OCI-LY1 (cell line): ENCODE measurements around the gene C6orf62.

Experiments
- H2AFZ ChIP-seq: fragments of 200-600 bp; sonication (generic), shearing (Covaris generic); 2 replicates; pipeline ENCODE4 v1.6.0; 2014; ENCODE audit warnings: antibody characterized with exemption, mild to moderate bottlenecking, low read length
- H3F3A ChIP-seq: fragments of 200-600 bp; sonication (generic), shearing (Covaris generic); 2 replicates; pipeline ENCODE4 v1.6.0; 2014; ENCODE audit warnings: mild to moderate bottlenecking, antibody characterized with exemption, low read length, moderate library complexity; ENCODE audit not compliant: insufficient read depth
- H3K27ac ChIP-seq: fragments of 200-600 bp; sonication (generic); 2 replicates; pipeline ENCODE4 v1.5.1; 2014; ENCODE audit warnings: low read length, mixed run types, mild to moderate bottlenecking, low read depth; ENCODE audit not compliant: poor library complexity, severe bottlenecking
- H3K27me3 ChIP-seq: fragments of 200-600 bp; sonication (generic); 2 replicates; pipeline ENCODE4 v1.6.0; 2014; ENCODE audit warnings: antibody characterized with exemption, mild to moderate bottlenecking, low read length, moderate library complexity; ENCODE audit not compliant: insufficient read depth
- H3K36me3 ChIP-seq: fragments of 200-600 bp; sonication (generic); 2 replicates; pipeline ENCODE4 v1.6.1; 2014; ENCODE audit warnings: mild to moderate bottlenecking, antibody characterized with exemption, low read length, moderate library complexity, mixed read lengths; ENCODE audit not compliant: insufficient read depth
- H3K4me1 ChIP-seq: fragments of 200-600 bp; sonication (generic); 2 replicates; pipeline ENCODE4 v1.5.1; 2014; ENCODE audit warnings: mild to moderate bottlenecking, low read length, moderate library complexity; ENCODE audit not compliant: insufficient read depth, severe bottlenecking
- H3K4me2 ChIP-seq: fragments of 200-600 bp; sonication (generic), shearing (Covaris generic); 2 replicates; pipeline ENCODE4 v1.6.1; 2014; ENCODE audit warnings: low read length
- H3K4me3 ChIP-seq: fragments of 200-600 bp; sonication (generic); 2 replicates; pipeline ENCODE4 v1.5.1; 2014; ENCODE audit warnings: low read length, low read depth, mild to moderate bottlenecking, mixed read lengths; ENCODE audit not compliant: poor library complexity, severe bottlenecking
- H3K79me2 ChIP-seq: fragments of 200-600 bp; shearing (Covaris generic); 2 replicates; pipeline ENCODE4 v1.6.1; 2016; ENCODE audit warnings: mixed run types, low read length, mixed read lengths; ENCODE audit not compliant: insufficient read depth
- H3K9ac ChIP-seq: fragments of 200-600 bp; sonication (generic), shearing (Covaris generic); 2 replicates; pipeline ENCODE4 v1.6.1; 2014; ENCODE audit warnings: mild to moderate bottlenecking, low read length, mixed read lengths
- H3K9me2 ChIP-seq: fragments of 200-600 bp; sonication (generic), shearing (Covaris generic); 2 replicates; pipeline ENCODE4 v1.6.1; 2014; ENCODE audit warnings: low read depth, mild to moderate bottlenecking, low read length, mixed read lengths
- H3K9me3 ChIP-seq: fragments of 200-600 bp; shearing (Covaris generic); 2 replicates; pipeline ENCODE4 v1.6.1; 2014; ENCODE audit warnings: low read length, mixed read lengths
- H4K20me1 ChIP-seq: fragments of 200-600 bp; sonication (generic), shearing (Covaris generic); 2 replicates; pipeline ENCODE4 v1.6.0; 2016; ENCODE audit warnings: mild to moderate bottlenecking, low read length; ENCODE audit not compliant: insufficient read depth
- CTCF ChIP-seq: fragments of 200-600 bp; sonication (generic), shearing (Covaris generic); IDR thresholded peaks from 2 replicates; pipeline ENCODE4 v1.5.1; 2017; ENCODE audit warnings: mild to moderate bottlenecking, antibody characterized with exemption, low read length, moderate library complexity, mixed read lengths
- EZH2 ChIP-seq: fragments of 200-600 bp; sonication (generic), shearing (Covaris generic); IDR thresholded peaks from 2 replicates; pipeline ENCODE4 v1.8.0; 2017; ENCODE audit warnings: borderline replicate concordance, mixed run types, mild to moderate bottlenecking, antibody characterized with exemption, low read length, moderate library complexity, mixed read lengths

Gene C6orf62

GRCh38 chr6:24659561-24659960 lies 59.4 kb downstream of the C6orf62 start:
- H3K27me3 ChIP-seq: no peaks in the 10 kb centered on the region
- no peak for TF ChIP-seq CTCF
- no peak for TF ChIP-seq EZH2
- H3K4me2 ChIP-seq: no peak overlapping the region
- peaks cover 6% of the 10 kb centered on the region for H3K4me1 ChIP-seq
- H2AFZ ChIP-seq: no peak overlapping the region
- H3K9me3 ChIP-seq: no peaks in the 10 kb centered on the region
- H3K27ac ChIP-seq: no peak overlapping the region
- H3K4me3 ChIP-seq: no peak overlapping the region
- no peaks in the 10 kb centered on the region for H3K79me2 ChIP-seq
- no peak overlapping the region for H3K9ac ChIP-seq
- no peaks in the 10 kb centered on the region for H3F3A ChIP-seq
- H3K36me3 ChIP-seq: peaks cover 91% of the 10 kb centered on the region
- no peaks in the 10 kb centered on the region for H4K20me1 ChIP-seq
- H3K9me2 ChIP-seq: no peaks in the 10 kb centered on the region

DNA sequence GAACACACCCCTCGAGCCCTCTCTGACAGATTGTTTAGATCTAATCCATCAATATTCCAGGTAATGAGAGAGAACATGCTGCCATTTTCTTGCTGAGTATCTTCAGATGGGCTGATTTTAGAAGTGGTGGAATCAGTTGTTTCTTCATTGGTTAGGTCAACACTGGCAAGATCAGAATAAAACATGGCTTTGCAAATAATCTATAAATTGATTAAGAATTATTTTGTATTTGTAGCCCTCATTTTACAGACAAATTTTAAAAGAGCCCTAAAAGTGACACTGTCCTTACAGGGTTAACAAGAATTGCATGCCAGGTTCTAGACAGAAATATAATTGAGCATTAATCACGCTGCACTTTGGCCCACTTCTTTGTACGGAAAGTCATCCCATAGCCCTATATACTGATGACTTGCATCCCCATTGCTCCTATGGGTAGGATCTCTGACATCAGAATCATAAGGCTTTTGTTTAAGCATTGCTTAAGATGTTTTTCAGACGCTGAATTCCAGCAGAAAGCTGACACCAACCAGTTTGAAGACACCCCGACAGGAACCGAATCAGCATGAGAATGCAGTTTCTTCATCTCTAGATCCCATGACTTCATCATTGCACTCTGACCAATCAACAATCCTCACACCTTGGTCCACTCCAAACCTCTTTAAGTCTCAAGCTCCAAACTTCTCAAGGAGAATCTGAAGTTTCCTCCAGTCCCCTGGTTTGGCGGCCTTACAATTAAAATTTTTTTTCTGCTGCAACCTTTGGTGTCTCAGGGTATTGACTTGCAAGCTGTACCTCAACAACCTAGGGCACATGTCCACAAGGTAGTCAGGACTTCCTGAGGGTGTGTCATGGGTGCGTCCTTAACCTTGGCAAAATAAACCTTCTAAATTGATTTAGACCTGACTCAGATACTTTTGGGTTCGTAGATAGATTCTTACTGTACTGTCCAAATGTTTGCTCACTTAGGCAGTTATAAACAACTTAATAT lies 60.1 kb downstream of the C6orf62 start:
- no peak overlapping the region for H2AFZ ChIP-seq
- no peak overlapping the region for H3K27ac ChIP-seq
- H3K27me3 ChIP-seq: no peaks in the 10 kb centered on the region
- H3K9me3 ChIP-seq: no peaks in the 10 kb centered on the region
- no peak overlapping the region for H3K4me2 ChIP-seq
- no peak overlapping the region for H3K9ac ChIP-seq
- TF ChIP-seq CTCF (no peak), EZH2 (no peak)
- H3K36me3 ChIP-seq: peaks cover 91% of the 10 kb centered on the region
- no peaks in the 10 kb centered on the region for H4K20me1 ChIP-seq
- H3K79me2 ChIP-seq: no peaks in the 10 kb centered on the region
- H3K4me1 ChIP-seq: no peaks in the 10 kb centered on the region
- no peaks in the 10 kb centered on the region for H3F3A ChIP-seq
- no peak overlapping the region for H3K4me3 ChIP-seq
- H3K9me2 ChIP-seq: no peaks in the 10 kb centered on the region

DNA sequence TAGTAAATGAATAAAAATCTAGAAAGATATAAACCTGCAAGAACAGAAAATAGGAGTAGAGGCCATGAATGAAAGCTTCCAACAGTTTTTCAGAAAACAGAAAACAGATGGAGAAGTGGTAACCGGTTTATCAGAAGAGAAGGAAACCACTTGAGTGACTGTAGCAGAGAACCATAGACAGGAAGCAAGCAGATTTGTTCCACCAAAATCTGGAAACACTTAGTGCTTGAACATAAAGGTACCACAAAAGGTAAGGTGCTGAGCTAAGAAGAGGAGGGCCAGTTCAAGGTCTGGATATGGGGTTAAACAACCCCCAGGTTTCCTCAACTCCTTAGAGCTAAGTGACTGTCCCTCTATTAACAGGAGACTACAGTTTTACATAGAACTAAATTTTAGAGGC lies 63.7 kb downstream of the C6orf62 start:
- no peak overlapping the region for H3K4me3 ChIP-seq
- H3K27ac ChIP-seq: no peak overlapping the region
- peaks cover 2% of the 10 kb centered on the region for H3K4me1 ChIP-seq
- H3K9me3 ChIP-seq: no peaks in the 10 kb centered on the region
- TF ChIP-seq CTCF (no peak), EZH2 (no peak)
- no peaks in the 10 kb centered on the region for H4K20me1 ChIP-seq
- H3K27me3 ChIP-seq: no peaks in the 10 kb centered on the region
- H3F3A ChIP-seq: no peaks in the 10 kb centered on the region
- no peak overlapping the region for H3K4me2 ChIP-seq
- H3K79me2 ChIP-seq: no peaks in the 10 kb centered on the region
- H3K36me3 ChIP-seq: peaks cover 90% of the 10 kb centered on the region
- no peak overlapping the region for H3K9ac ChIP-seq
- H3K9me2 ChIP-seq: no peaks in the 10 kb centered on the region
- no peak overlapping the region for H2AFZ ChIP-seq
